Type B pancreatic cell (in vitro differentiated cells): ENCODE measurements around the gene STAG3. TPM values are rescaled to one million over a fixed set of nuclear protein-coding genes. Genes with fewer than 3 reads are reported as not detected.

Source experiments
- DNase-seq: peaks from one replicate; pipeline ENCODE4 v3.0.0; 2021; ENCODE audit warnings: mixed read lengths; ENCODE audit not compliant: unreplicated experiment; ENCODE audit errors: extremely low spot score
- H3K27ac Mint-ChIP-seq: 2 replicates; pipeline ENCODE4 v1.8.0; 2021; ENCODE audit warnings: mild to moderate bottlenecking, mixed read lengths
- H3K27me3 Mint-ChIP-seq: 2 replicates; pipeline ENCODE4 v1.8.0; 2021; ENCODE audit warnings: mixed read lengths
- H3K36me3 Mint-ChIP-seq: 2 replicates; pipeline ENCODE4 v1.8.0; 2021; ENCODE audit warnings: mixed read lengths
- H3K4me1 Mint-ChIP-seq: one replicate; pipeline ENCODE4 v1.8.0; 2021; ENCODE audit warnings: mixed read lengths; ENCODE audit not compliant: unreplicated experiment
- H3K4me3 Mint-ChIP-seq: 2 replicates; pipeline ENCODE4 v1.8.0; 2021; ENCODE audit warnings: mild to moderate bottlenecking, mixed read lengths
- H3K9me3 Mint-ChIP-seq: 2 replicates; pipeline ENCODE4 v1.8.0; 2021; ENCODE audit warnings: mixed read lengths
- CTCF ChIP-seq: fragments of 200-600 bp; sonication (generic); conservative IDR thresholded peaks from 2 replicates; pipeline ENCODE4 v1.5.0; 2021; ENCODE audit warnings: antibody characterized with exemption, mild to moderate bottlenecking
- total RNA-seq: library from RNA; stranded (reverse); gene quantifications from 2 replicates; pipeline ENCODE4 v1.2.1, GENCODE V29; 2021; ENCODE audit warnings: low replicate concordance

STAG3 gene
- total RNA-seq, 1 donor from 2014 or later: 1.7 TPM

GRCh38 chr7:100158229-100159098, 19.3 kb upstream of the STAG3 start, which contains the start of gene TRAPPC14:
Gene TRAPPC14 (minus strand): TSS chr7:100158723. CDS start chr7:100158499, 224 bp downstream.
- Mint-ChIP-seq H3K36me3 (no peaks in the 10 kb centered on the region), H3K4me3 (peak within 1 kb of the TSS; percentile 91), H3K4me1 (peaks cover 15% of the 10 kb centered on the region), H3K27me3 (no peaks in the 10 kb centered on the region), H3K27ac (peak within 1 kb of the TSS; percentile 83), H3K9me3 (no peaks in the 10 kb centered on the region)
- TF ChIP-seq CTCF: no peak
- peak; percentile 92 for DNase-seq

- Mint-ChIP-seq H3K4me1 (peaks cover 17% of the 10 kb centered on the region), H3K9me3 (no peaks in the 10 kb centered on the region)
- DNase-seq: no peak
Measured at GRCh38 chr7:100159099-100159623, 18.6 kb upstream of the STAG3 start.

GRCh38 chr7:100160067-100160466, 17.7 kb upstream of the STAG3 start:
- DNase-seq: no peak
- Mint-ChIP-seq H3K4me3 (peak overlapping the region; percentile 55), H3K4me1 (peaks cover 17% of the 10 kb centered on the region)

More at GRCh38 chr7:100159099-100159623, 18.6 kb upstream of the STAG3 start:
- Mint-ChIP-seq H3K27ac (peak overlapping the region; percentile 80), H3K4me3 (peak overlapping the region; percentile 84), H3K27me3 (no peaks in the 10 kb centered on the region), H3K36me3 (no peaks in the 10 kb centered on the region)
- no peak for TF ChIP-seq CTCF

GRCh38 chr7:100163006-100163531, 14.6 kb upstream of the STAG3 start:
- Mint-ChIP-seq H3K36me3 (no peaks in the 10 kb centered on the region), H3K27me3 (peaks cover 15% of the 10 kb centered on the region), H3K9me3 (no peaks in the 10 kb centered on the region), H3K4me1 (peaks cover 29% of the 10 kb centered on the region), H3K4me3 (peak overlapping the region; percentile 75), H3K27ac (peak overlapping the region; percentile 89)
- TF ChIP-seq CTCF: no peak
- DNase-seq: no peak

More at GRCh38 chr7:100160067-100160466, 17.7 kb upstream of the STAG3 start:
- no peaks in the 10 kb centered on the region for H3K27me3 Mint-ChIP-seq
- no peak overlapping the region for H3K27ac Mint-ChIP-seq
- no peaks in the 10 kb centered on the region for H3K9me3 Mint-ChIP-seq
- H3K36me3 Mint-ChIP-seq: no peaks in the 10 kb centered on the region
- TF ChIP-seq CTCF: no peak

- TF ChIP-seq CTCF: no peak
- Mint-ChIP-seq H3K27me3 (peaks cover 19% of the 10 kb centered on the region), H3K9me3 (no peaks in the 10 kb centered on the region), H3K27ac (peak overlapping the region; percentile 89), H3K36me3 (no peaks in the 10 kb centered on the region), H3K4me3 (no peak overlapping the region), H3K4me1 (peaks cover 35% of the 10 kb centered on the region)
- no peak for DNase-seq
Measured at GRCh38 chr7:100163871-100164270, 13.8 kb upstream of the STAG3 start.
